Kidney (tissue), 14 donors: ENCODE data around the gene TRIM25. TPM values are rescaled to one million over a fixed set of nuclear protein-coding genes. Genes with fewer than 3 reads are reported as not detected.

Experiments
- DNase-seq, 5 donors: peaks; one replicate each; pipeline ENCODE4 v3.0.0-alpha.2; 2013 to 2020
- FAIRE-seq: peaks from 2 replicates; lab custom pipeline; 2012; peaks lifted over from hg19 to GRCh38; lab: Jason Lieb, UNC
- H3K27ac ChIP-seq, 2 donors: one replicate each; pipeline ENCODE4 v1.7.0; 2013; ENCODE audit warnings: low read depth in 2 of 2, low read length in 2 of 2, inconsistent platforms in 1 of 2
- H3K27me3 ChIP-seq: one replicate; pipeline ENCODE4 v1.7.1; 2013; ENCODE audit warnings: low read length, inconsistent platforms; ENCODE audit not compliant: control insufficient read depth, insufficient read depth
- H3K36me3 ChIP-seq, 3 donors: one replicate each; pipeline versions ENCODE4 v1.7.0 to v1.7.1; 2013; ENCODE audit warnings: low read length in 3 of 3, control low read depth in 1 of 3, inconsistent platforms in 1 of 3; ENCODE audit not compliant: insufficient read depth in 3 of 3, control insufficient read depth in 2 of 3
- H3K4me1 ChIP-seq, 3 donors: one replicate each; pipeline versions ENCODE4 v1.7.0 to v1.7.1; 2013; ENCODE audit warnings: low read length in 3 of 3, inconsistent platforms in 1 of 3, low read depth in 1 of 3; ENCODE audit not compliant: control insufficient read depth in 2 of 3, insufficient read depth in 2 of 3
- H3K4me3 ChIP-seq, 3 donors: one replicate each; pipeline versions ENCODE4 v1.7.0 to v1.8.1; 2013; ENCODE audit warnings: low read length in 3 of 3, control low read depth in 1 of 3, inconsistent platforms in 1 of 3
- H3K9ac ChIP-seq, 3 donors: one replicate each; pipeline versions ENCODE4 v1.7.0 to v1.7.1; 2013; ENCODE audit warnings: low read length in 3 of 3, control low read depth in 1 of 3, inconsistent platforms in 1 of 3
- H3K9me3 ChIP-seq, 3 donors: one replicate each; pipeline versions ENCODE4 v1.7.0 to v1.7.1; 2013; ENCODE audit warnings: low read length in 3 of 3, control low read depth in 1 of 3, inconsistent platforms in 1 of 3; ENCODE audit not compliant: control insufficient read depth in 2 of 3, insufficient read depth in 1 of 3
- CTCF ChIP-seq: IDR thresholded peaks from 3 replicates; pipeline ENCODE4 v1.5.1; 2012; ENCODE audit warnings: mild to moderate bottlenecking, moderate library complexity, borderline replicate concordance; ENCODE audit not compliant: insufficient read depth; ENCODE audit errors: extremely low read depth
- intact Hi-C: fragments of 100-400 bp; cut with DNase I; formaldehyde crosslinking; loops from one replicate; pipeline ENCODE4 v1.11.1; 2022
- polyA plus RNA-seq: library from polyadenylated mRNA; stranded (reverse); fragments of 350-450 nt; fragmentation: Illumina TruSeq; extraction: RNeasy Lipid Tissue Mini Kit (QIAGEN cat#74804); gene quantifications from one replicate; pipeline ENCODE4 v1.2.3, GENCODE V29; 2014; ENCODE audit warnings: low read depth, low replicate concordance; ENCODE audit not compliant: insufficient read depth
- total RNA-seq: library from RNA; stranded (reverse); fragmentation: NEBNext Ultra II Directional; extraction: Animal tissue kit (Norgen Biotek cat#: 25700); gene quantifications from one replicate; pipeline ENCODE4 v1.2.1, GENCODE V29; 2021
- donor health status: control.
- donor health status: control.
- donor health status: control.
- donor health status: control.
- donor health status: control.
- donor health status: DM: yes; HTN: yes; CAD: no.
- donor health status: Normal renal cell carcinoma (clear cell type).

Gene TRIM25
- total and polyA plus RNA-seq, 2 donors from 2014 or later: 8.4 to 62.3 TPM

GRCh38 chr17:56866496-56866895, 47.4 kb downstream of the TRIM25 start:
- peaks cover 0 to 5% (median 0%) of the 10 kb centered on the region in 3 donors for H3K36me3 ChIP-seq
- H3K27ac ChIP-seq: no peak overlapping the region
- no peaks in the 10 kb centered on the region for H3K27me3 ChIP-seq
- no peak for TF ChIP-seq CTCF
- H3K9ac ChIP-seq: no peak overlapping the region
- H3K9me3 ChIP-seq: no peaks in the 10 kb centered on the region
- FAIRE-seq (no peak), DNase-seq (no peak)
- intact Hi-C loops: no loop called here
- H3K4me3 ChIP-seq: no peak overlapping the region
- H3K4me1 ChIP-seq: no peaks in the 10 kb centered on the region

- no peaks in the 10 kb centered on the region for H3K27me3 ChIP-seq
- H3K36me3 ChIP-seq: peaks cover 0 to 5% (median 0%) of the 10 kb centered on the region in 3 donors
- H3K27ac ChIP-seq: no peak overlapping the region
- H3K9me3 ChIP-seq: no peaks in the 10 kb centered on the region
- no peak overlapping the region for H3K4me3 ChIP-seq
- FAIRE-seq (no peak), DNase-seq (no peak)
- H3K9ac ChIP-seq: no peak overlapping the region
- no peak for TF ChIP-seq CTCF
- intact Hi-C loops: no loop called here
- no peaks in the 10 kb centered on the region for H3K4me1 ChIP-seq
Measured at GRCh38 chr17:56866076-56866475, 47.8 kb downstream of the TRIM25 start.

GRCh38 chr17:56863974-56864373, 49.9 kb downstream of the TRIM25 start:
- no peak overlapping the region for H3K27ac ChIP-seq

More at GRCh38 chr17:56863974-56864373, 49.9 kb downstream of the TRIM25 start:
- no peak for TF ChIP-seq CTCF
- FAIRE-seq (no peak), DNase-seq (no peak)
- Histone ChIP-seq H3K4me3 (no peak overlapping the region), H3K9me3 (no peaks in the 10 kb centered on the region), H3K9ac (no peak overlapping the region), H3K27me3 (no peaks in the 10 kb centered on the region), H3K4me1 (no peaks in the 10 kb centered on the region), H3K36me3 (peaks cover 0 to 5% (median 0%) of the 10 kb centered on the region in 3 donors)
- intact Hi-C loops: no loop called here
